Head of caudate nucleus (tissue), 42 donors: ENCODE results near the gene LRP1B.
"Not testable (repeated sequence)": the region's sequence is repeated elsewhere in the genome, so short reads cannot be mapped to it uniquely, and the experiment has no call there.

Experiments used
- DNase-seq, 42 donors: peaks; one replicate each; pipeline versions ENCODE4 v3.0.0 to v3.0.0-alpha.2; 2020 to 2021; ENCODE audit warnings: mixed read lengths in 7 of 42
- intact Hi-C: fragments of 100-400 bp; cut with DNase I; formaldehyde crosslinking; loops from one replicate; pipeline ENCODE4 v1.15.0; 2022

The LRP1B gene

GRCh38 chr2:140550821-140551220 is 1580.0 kb downstream of the LRP1B start:
- intact Hi-C loops, result no loop called here
- DNase-seq, result no peak

GRCh38 chr2:140544769-140545168 is 1586.0 kb downstream of the LRP1B start:
- DNase-seq, result not testable (repeated sequence)

GRCh38 chr2:140542627-140543026 is 1588.2 kb downstream of the LRP1B start:
- DNase-seq, result no peak
- intact Hi-C loops, result no loop called here

More at GRCh38 chr2:140544769-140545168, 1586.0 kb downstream of the LRP1B start:
- intact Hi-C loops, result not testable (repeated sequence)

- intact Hi-C loops, result no loop called here
- DNase-seq, result no peak
Measured at GRCh38 chr2:140539242-140539875, 1591.5 kb downstream of the LRP1B start.

GRCh38 chr2:140529706-140530105 is 1601.1 kb downstream of the LRP1B start:
- intact Hi-C loops, result no loop called here
- no peak for DNase-seq

- DNase-seq, result no peak
- intact Hi-C loops, result no loop called here
Measured at GRCh38 chr2:140528982-140529381, 1601.8 kb downstream of the LRP1B start.

GRCh38 chr2:140526575-140526974 is 1604.2 kb downstream of the LRP1B start:
- intact Hi-C loops, result no loop called here
- no peak for DNase-seq

- intact Hi-C loops, result no loop called here
- no peak for DNase-seq
Measured at GRCh38 chr2:140512106-140512505, 1618.7 kb downstream of the LRP1B start.

- DNase-seq, result no peak
- intact Hi-C loops, result no loop called here
Measured at GRCh38 chr2:140509765-140510164, 1621.1 kb downstream of the LRP1B start.

GRCh38 chr2:140508756-140509155 is 1622.1 kb downstream of the LRP1B start:
- intact Hi-C loops, result no loop called here
- no peak for DNase-seq

GRCh38 chr2:140506606-140507005 is 1624.2 kb downstream of the LRP1B start:
- no peak for DNase-seq
- intact Hi-C loops, result no loop called here

- no peak for DNase-seq
- intact Hi-C loops, result no loop called here
Measured at GRCh38 chr2:140504601-140505000, 1626.2 kb downstream of the LRP1B start.

- DNase-seq, result no peak
- intact Hi-C loops, result no loop called here
Measured at GRCh38 chr2:140502951-140503630, 1627.7 kb downstream of the LRP1B start.

GRCh38 chr2:140498360-140498759 is 1632.5 kb downstream of the LRP1B start:
- intact Hi-C loops, result no loop called here
- no peak for DNase-seq

GRCh38 chr2:140496714-140497113 is 1634.1 kb downstream of the LRP1B start:
- DNase-seq, result no peak
- intact Hi-C loops, result no loop called here

- intact Hi-C loops, result no loop called here
- DNase-seq, result no peak
Measured at GRCh38 chr2:140491876-140492275, 1638.9 kb downstream of the LRP1B start.

- intact Hi-C loops, result no loop called here
- no peak for DNase-seq
Measured at GRCh38 chr2:140489193-140489592, 1641.6 kb downstream of the LRP1B start.

- intact Hi-C loops, result no loop called here
- DNase-seq, result no peak
Measured at GRCh38 chr2:140481136-140481535, 1649.7 kb downstream of the LRP1B start.

- DNase-seq, result no peak
- intact Hi-C loops, result no loop called here
Measured at GRCh38 chr2:140473851-140474250, 1657.0 kb downstream of the LRP1B start.

- no peak for DNase-seq
- intact Hi-C loops, result no loop called here
Measured at GRCh38 chr2:140472676-140473075, 1658.1 kb downstream of the LRP1B start.

- peak in 2 of 42 donors; percentile 6 to 15 for DNase-seq
- intact Hi-C loops, result no loop called here
Measured at GRCh38 chr2:140465301-140465700, 1665.5 kb downstream of the LRP1B start.
